HUES48 (cell line): Measurements from ENCODE around the gene SH3PXD2A.

Experiments
- H3K27ac ChIP-seq: one replicate; pipeline ENCODE4 v1.7.0; 2013; ENCODE audit warnings: low read depth, low read length, inconsistent platforms
- H3K27me3 ChIP-seq: 2 replicates; pipeline ENCODE4 v1.6.1; 2013; ENCODE audit warnings: mild to moderate bottlenecking, low read length; ENCODE audit not compliant: control insufficient read depth, insufficient read depth
- H3K36me3 ChIP-seq: 2 replicates; pipeline ENCODE4 v1.6.1; 2013; ENCODE audit warnings: low read length; ENCODE audit not compliant: control insufficient read depth, insufficient read depth
- H3K4me1 ChIP-seq: 2 replicates; pipeline ENCODE4 v1.6.1; 2013; ENCODE audit warnings: mild to moderate bottlenecking, low read length; ENCODE audit not compliant: control insufficient read depth, insufficient read depth
- H3K4me3 ChIP-seq: 2 replicates; pipeline ENCODE4 v1.5.1; 2013; ENCODE audit warnings: mild to moderate bottlenecking, low read depth, low read length
- H3K9ac ChIP-seq: 2 replicates; pipeline ENCODE4 v1.6.1; 2013; ENCODE audit warnings: mild to moderate bottlenecking, low read depth, low read length, moderate library complexity
- H3K9me3 ChIP-seq: 2 replicates; pipeline ENCODE4 v1.6.1; 2013; ENCODE audit warnings: low read length; ENCODE audit not compliant: control insufficient read depth, insufficient read depth

The SH3PXD2A gene

GRCh38 chr10:103554488-103555324 is 300.7 kb downstream of the SH3PXD2A start:
- H3K27me3 ChIP-seq: peaks cover 20% of the 10 kb centered on the region
- H3K4me3 ChIP-seq: peak overlapping the region; percentile 57
- no peak overlapping the region for H3K9ac ChIP-seq
- H3K4me1 ChIP-seq: peaks cover 3% of the 10 kb centered on the region; the same call in 1 of the 2 replicates
- no peaks in the 10 kb centered on the region for H3K36me3 ChIP-seq
- no peak overlapping the region for H3K27ac ChIP-seq
- no peaks in the 10 kb centered on the region for H3K9me3 ChIP-seq

- H3K4me1 ChIP-seq: peaks cover 3% of the 10 kb centered on the region; the same call in 1 of the 2 replicates
- H3K27me3 ChIP-seq: peaks cover 20% of the 10 kb centered on the region
- no peaks in the 10 kb centered on the region for H3K36me3 ChIP-seq
- no peak overlapping the region for H3K9ac ChIP-seq
- H3K4me3 ChIP-seq: no peak overlapping the region
- H3K9me3 ChIP-seq: no peaks in the 10 kb centered on the region
- no peak overlapping the region for H3K27ac ChIP-seq
Measured at GRCh38 chr10:103553743-103554487, 301.5 kb downstream of the SH3PXD2A start.

GRCh38 chr10:103552856-103553742 is 302.3 kb downstream of the SH3PXD2A start:
- no peak overlapping the region for H3K27ac ChIP-seq
- H3K27me3 ChIP-seq: peaks cover 20% of the 10 kb centered on the region
- H3K4me3 ChIP-seq: no peak overlapping the region
- H3K9me3 ChIP-seq: no peaks in the 10 kb centered on the region
- no peak overlapping the region for H3K9ac ChIP-seq
- H3K36me3 ChIP-seq: no peaks in the 10 kb centered on the region
- H3K4me1 ChIP-seq: peaks cover 3% of the 10 kb centered on the region; the same call in 1 of the 2 replicates

- H3K4me1 ChIP-seq: peaks cover 3% of the 10 kb centered on the region; the same call in 1 of the 2 replicates
- no peak overlapping the region for H3K27ac ChIP-seq
- no peak overlapping the region for H3K4me3 ChIP-seq
- no peaks in the 10 kb centered on the region for H3K36me3 ChIP-seq
- peaks cover 20% of the 10 kb centered on the region for H3K27me3 ChIP-seq
- H3K9me3 ChIP-seq: no peaks in the 10 kb centered on the region
- no peak overlapping the region for H3K9ac ChIP-seq
Measured at GRCh38 chr10:103551619-103552602, 303.5 kb downstream of the SH3PXD2A start.

- no peaks in the 10 kb centered on the region for H3K4me1 ChIP-seq
- H3K9ac ChIP-seq: no peak overlapping the region
- peaks cover 8% of the 10 kb centered on the region; the same call in 1 of the 2 replicates for H3K27me3 ChIP-seq
- no peak overlapping the region for H3K27ac ChIP-seq
- no peaks in the 10 kb centered on the region for H3K9me3 ChIP-seq
- H3K4me3 ChIP-seq: no peak overlapping the region
- H3K36me3 ChIP-seq: no peaks in the 10 kb centered on the region
Measured at GRCh38 chr10:103550229-103550628, 305.1 kb downstream of the SH3PXD2A start.

GRCh38 chr10:103549349-103549685 is 306.1 kb downstream of the SH3PXD2A start:
- Histone ChIP-seq H3K9ac (no peak overlapping the region), H3K4me3 (no peak overlapping the region), H3K27me3 (peaks cover 3% of the 10 kb centered on the region; the same call in 1 of the 2 replicates), H3K36me3 (no peaks in the 10 kb centered on the region), H3K27ac (no peak overlapping the region), H3K9me3 (no peaks in the 10 kb centered on the region), H3K4me1 (no peaks in the 10 kb centered on the region)

GRCh38 chr10:103548581-103549348 is 306.6 kb downstream of the SH3PXD2A start:
- H3K4me1 ChIP-seq: no peaks in the 10 kb centered on the region
- no peak overlapping the region for H3K27ac ChIP-seq
- H3K9me3 ChIP-seq: no peaks in the 10 kb centered on the region
- no peak overlapping the region for H3K9ac ChIP-seq
- no peaks in the 10 kb centered on the region; the same call in 1 of the 2 replicates for H3K27me3 ChIP-seq
- H3K36me3 ChIP-seq: no peaks in the 10 kb centered on the region
- H3K4me3 ChIP-seq: no peak overlapping the region

- Histone ChIP-seq H3K4me1 (peaks cover 6% of the 10 kb centered on the region; the same call in 1 of the 2 replicates), H3K27ac (no peak overlapping the region)
Measured at GRCh38 chr10:103548006-103548405, 307.4 kb downstream of the SH3PXD2A start.

GRCh38 chr10:103547391-103547946 is 307.9 kb downstream of the SH3PXD2A start:
- Histone ChIP-seq H3K36me3 (no peaks in the 10 kb centered on the region), H3K9me3 (no peaks in the 10 kb centered on the region), H3K4me3 (no peak overlapping the region), H3K27me3 (no peaks in the 10 kb centered on the region), H3K4me1 (peaks cover 9% of the 10 kb centered on the region; the same call in 1 of the 2 replicates), H3K9ac (no peak overlapping the region), H3K27ac (no peak overlapping the region)

More at GRCh38 chr10:103548006-103548405, 307.4 kb downstream of the SH3PXD2A start:
- Histone ChIP-seq H3K4me3 (no peak overlapping the region), H3K36me3 (no peaks in the 10 kb centered on the region), H3K9ac (no peak overlapping the region), H3K27me3 (no peaks in the 10 kb centered on the region; the same call in 1 of the 2 replicates), H3K9me3 (no peaks in the 10 kb centered on the region)
